HG02610 (cell line): ENCODE measurements around the gene CLEC16A.

Experiments used
- ATAC-seq: cut with Tn5 transposase; IDR thresholded peaks from one replicate; pipeline ENCODE4 v1.9.1; 2021; ENCODE audit warnings: mild to moderate bottlenecking, moderate library complexity; ENCODE audit not compliant: unreplicated experiment

CLEC16A gene

DNA sequence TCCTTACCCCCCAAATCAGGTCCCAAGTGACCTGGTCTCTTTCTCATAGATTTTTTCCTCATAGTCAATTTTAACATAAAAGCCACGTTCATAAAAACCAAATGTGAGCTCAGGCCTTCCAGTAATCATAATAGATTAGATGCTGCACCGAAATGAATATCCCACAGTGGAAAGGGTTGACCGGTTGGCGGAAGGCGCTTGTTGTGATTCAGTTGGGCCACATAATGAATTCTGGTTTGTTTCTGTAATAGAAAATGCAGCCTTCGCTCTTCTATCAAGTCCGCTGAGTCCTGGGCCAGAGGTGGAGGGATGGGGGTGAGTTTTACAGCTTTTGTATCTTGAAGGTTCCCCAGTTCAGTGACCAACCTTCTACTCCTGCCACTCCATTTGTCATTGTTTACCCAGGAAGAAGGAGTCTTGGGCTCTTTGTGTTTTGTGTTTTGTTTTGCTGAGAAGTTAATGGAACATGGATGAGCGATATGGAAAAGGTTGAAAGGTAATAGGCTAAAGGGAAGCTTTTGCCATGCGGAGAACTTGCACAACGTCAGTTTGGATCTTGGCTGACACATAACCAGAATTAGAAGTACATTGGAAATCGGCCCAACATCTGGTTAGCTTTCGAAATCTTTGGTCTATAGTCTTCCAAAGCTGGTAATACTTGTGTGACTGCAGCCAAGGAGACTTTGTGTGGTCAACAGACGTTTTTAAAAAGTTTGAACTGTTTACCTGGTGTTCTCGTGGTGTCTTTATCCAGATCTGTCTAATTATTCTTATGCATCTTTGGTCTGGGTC, 89.5 kb downstream of the CLEC16A start:
- no peak for ATAC-seq

DNA sequence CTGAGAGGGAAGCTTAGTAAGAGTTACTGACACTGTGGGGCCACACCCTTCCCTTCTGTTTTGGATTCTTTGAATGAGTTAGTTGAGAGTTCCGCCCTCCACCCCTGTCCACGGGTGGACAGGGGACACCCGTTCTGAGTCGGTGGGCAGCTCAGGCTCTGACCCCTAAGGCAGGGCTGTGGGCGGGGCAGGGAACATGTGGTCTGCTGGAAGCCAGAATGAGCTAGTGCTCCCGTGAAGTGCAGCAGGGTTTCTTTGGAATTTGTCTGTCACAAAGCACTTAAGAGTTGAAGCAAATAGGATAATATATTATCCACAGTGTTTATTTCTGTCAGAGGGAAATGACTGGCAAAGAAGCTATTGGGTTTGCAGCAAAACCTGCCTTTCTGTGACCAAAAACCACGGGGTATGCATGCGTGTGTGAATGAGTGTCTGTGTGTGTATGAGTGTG, 90.1 kb downstream of the CLEC16A start:
- ATAC-seq = no peak

GRCh38 chr16:11035096-11035495, 90.7 kb downstream of the CLEC16A start:
- no peak for ATAC-seq

DNA sequence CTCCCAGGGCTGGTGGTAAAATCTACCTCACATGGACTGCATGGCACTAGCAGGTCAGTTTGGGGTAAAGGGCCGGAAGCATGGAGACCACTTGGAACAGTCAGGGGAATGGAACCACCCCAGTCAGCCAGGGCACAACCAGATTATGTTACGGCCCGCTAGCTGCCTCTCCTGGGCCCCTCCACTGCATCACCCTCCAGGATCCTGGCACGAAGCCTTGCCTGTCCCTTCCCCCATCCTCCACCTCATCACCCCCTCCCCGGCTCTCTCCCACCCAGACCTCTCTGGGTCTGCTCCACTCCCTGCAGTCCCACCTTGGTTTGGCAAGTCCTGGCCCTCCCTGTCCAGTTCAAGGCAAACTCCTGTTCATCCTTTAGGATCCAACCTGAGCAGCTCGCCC, 91.7 kb downstream of the CLEC16A start:
- no peak for ATAC-seq

GRCh38 chr16:11036868-11037410, 92.6 kb downstream of the CLEC16A start:
- ATAC-seq = no peak

GRCh38 chr16:11038305-11038704, 93.9 kb downstream of the CLEC16A start:
- ATAC-seq = no peak

- ATAC-seq = no peak
Measured at GRCh38 chr16:11038777-11039176, 94.4 kb downstream of the CLEC16A start.

DNA sequence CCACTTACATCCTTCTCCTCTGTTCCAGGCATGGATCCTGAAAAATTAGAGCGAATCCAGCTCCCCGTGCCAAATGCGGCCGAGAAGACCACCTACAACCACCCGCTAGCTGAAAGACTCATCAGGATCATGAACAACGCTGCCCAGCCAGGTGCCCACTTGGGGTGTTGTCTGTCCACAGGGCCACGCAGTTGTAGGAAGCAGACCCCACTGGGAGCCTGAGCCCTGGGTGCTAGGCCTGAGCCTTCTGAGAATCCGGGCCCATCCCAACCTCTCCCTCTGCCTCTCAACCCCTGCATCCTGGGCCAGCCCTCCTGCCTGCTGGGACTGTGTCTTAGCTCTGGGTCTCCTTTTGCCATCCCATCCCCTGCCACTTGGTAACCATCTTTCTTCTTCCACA, 95.4 kb downstream of the CLEC16A start:
- no peak for ATAC-seq

DNA sequence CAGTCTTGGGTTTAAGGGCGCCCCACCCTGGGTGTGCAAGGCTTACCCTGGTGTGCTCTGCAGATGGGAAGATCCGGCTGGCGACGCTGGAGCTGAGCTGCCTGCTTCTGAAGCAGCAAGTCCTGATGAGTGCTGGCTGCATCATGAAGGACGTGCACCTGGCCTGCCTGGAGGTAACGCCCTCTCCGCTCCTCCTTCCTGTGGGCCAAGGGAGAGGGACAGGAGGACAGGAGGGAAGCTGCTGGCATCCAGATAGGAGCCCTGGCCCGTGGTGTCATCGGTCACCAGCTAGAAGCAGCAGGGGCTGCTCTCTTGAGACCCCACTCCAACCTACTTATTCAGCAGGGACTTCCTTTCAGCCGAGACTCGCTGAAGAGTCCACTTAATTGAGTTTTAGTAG, 97.8 kb downstream of the CLEC16A start:
- ATAC-seq = no peak

DNA sequence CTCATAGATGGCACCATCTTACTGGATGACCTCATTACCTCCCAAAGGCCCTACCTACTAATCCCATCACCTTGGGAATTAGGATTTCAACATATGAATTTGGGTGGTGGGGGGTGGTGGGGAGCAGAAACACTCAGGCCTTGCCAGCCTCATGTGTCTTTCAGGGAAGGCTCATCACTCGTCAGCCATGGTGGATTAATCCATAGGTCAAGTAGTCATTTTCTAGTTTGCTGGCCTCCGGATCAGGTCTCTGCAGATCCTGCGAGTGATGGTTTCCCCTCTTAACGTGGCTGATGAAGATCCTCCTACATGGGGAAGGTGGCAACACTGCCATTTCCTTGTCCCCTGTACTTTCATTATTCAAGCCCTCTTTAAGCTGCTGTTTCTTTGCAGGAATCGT, 101.1 kb downstream of the CLEC16A start:
- ATAC-seq = no peak

DNA sequence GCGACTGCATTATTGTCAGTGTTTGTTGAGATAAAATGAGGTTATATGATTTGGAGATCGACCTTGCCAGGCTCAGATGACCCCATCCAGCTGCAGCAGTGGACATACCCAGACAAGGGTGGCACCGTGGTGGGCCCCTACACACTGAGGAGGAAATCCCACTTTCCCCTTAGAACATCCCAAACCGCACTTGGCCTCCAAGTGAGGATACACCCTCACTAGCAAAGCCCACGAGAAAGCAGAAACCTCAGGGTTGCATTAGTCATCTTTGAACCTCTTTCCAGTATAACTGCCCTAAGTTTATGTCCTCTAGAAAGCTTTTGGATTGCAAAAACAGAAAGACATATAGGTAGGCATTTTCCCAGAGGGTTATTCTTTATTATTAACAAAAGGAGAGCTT, 101.5 kb downstream of the CLEC16A start:
- no peak for ATAC-seq

- no peak for ATAC-seq
Measured at GRCh38 chr16:11046382-11046931, 102.1 kb downstream of the CLEC16A start.

DNA sequence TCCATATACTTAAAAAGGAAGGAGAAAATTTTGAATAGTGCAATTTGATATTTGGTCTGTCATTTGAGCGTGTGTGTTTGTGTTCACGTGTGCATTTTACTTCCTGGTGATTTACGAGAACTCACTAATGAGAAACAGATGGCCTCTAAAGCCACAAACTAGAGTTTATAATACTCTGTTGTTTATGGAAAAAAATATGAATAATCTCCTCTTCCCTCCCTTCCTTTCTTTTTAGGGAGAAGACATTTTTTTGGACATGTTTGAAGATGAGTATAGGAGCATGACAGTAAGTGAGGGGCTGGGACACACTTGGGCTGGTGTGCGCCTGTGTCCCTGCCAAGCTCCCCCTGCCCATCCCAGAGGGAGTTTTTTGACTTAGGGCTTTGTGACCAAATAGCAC, 102.7 kb downstream of the CLEC16A start:
- ATAC-seq = no peak

GRCh38 chr16:11047939-11048800, 103.8 kb downstream of the CLEC16A start:
- no peak for ATAC-seq

- no peak for ATAC-seq
Measured at GRCh38 chr16:11049396-11050059, 105.2 kb downstream of the CLEC16A start.

- ATAC-seq = no peak
Measured at GRCh38 chr16:11050536-11050935, 106.2 kb downstream of the CLEC16A start.

DNA sequence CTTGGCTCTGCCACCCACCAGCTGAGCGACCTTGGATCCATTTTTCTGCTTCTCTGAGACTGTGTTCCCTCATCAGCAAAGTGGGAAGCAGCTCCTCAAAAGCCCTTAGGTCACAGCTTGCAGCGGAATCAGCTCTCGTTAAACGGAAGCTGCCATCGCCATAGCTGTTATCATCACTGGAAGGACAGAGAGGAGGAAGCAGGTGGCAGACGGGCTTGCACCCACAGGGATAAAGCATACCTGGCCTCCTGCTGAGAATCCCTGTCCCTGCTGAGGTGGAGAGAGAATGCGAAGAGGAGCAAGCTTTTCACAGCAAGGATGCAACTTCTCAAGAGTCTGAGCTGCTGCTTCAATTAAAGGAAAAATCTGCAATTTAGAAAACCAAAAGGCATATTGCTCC, 106.6 kb downstream of the CLEC16A start:
- ATAC-seq = no peak

DNA sequence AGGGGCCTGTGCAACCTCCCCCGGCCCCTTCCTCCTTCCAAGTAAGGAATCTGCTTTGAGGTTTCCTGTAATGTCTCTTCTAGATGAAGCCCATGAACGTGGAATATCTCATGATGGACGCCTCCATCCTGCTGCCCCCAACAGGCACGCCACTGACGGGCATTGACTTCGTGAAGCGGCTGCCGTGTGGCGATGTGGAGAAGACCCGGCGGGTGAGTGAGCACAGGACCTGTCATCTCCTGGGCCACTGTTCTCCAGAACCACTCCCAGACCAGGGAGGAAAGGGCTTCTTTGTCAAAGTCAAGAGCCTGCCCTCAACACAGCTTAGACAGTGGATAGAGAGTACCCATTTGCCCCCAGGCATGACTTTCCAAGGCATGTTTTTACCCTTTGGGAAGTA, 107.1 kb downstream of the CLEC16A start:
- no peak for ATAC-seq

DNA sequence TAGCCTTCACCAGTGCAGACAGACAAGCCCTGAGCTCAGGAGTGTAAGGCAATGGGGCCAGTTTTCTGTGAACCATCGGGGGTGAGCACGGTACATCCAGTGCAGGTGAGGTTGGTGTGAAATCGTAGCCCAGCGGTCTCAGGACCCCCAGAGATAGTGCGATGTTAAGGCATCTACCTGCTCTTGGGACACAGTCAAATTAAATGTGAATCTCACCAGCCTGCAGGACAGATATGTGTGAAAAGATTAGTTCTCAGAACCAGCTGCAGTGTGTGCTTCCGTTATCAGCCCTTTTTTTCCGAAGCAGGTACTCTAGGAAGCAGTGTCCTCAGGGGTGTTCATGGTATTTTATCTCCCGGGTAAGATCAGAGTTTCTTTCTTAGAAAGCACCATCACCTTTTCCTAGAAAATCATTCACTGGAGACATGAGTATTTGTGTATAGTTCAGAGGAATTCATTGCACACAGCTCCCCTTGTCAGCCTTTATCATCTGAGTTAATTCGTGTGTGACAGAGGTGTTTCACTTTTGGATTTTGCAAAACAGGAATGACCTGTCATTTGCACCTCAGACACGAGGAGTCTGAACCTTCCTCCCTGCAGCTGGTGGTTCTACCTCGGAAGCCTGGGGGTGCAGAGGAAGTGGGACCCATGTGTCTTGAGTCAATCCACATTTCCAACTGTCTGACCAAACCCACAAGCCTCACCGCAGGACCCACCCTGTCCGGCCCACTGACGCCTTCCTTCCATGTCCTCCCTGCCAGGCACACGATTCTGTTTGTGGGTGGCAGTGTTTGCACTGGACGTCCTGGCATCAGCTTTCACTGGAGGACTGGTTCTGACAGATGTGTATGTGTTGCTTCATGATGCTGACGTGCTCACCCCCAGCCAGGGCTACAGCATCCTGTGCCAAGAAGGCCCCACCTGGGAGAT, 107.8 kb downstream of the CLEC16A start:
- peak; percentile 88 for ATAC-seq

GRCh38 chr16:11053916-11054460, 109.6 kb downstream of the CLEC16A start:
- no peak for ATAC-seq
